PFSK-1 (cell line): ENCODE data around the gene TFRC.

Experiments
- FOXP2 ChIP-seq: optimal IDR thresholded peaks from 2 replicates; pipeline ENCODE3; 2011; ENCODE audit warnings: borderline replicate concordance, control low read depth, inconsistent platforms; ENCODE audit not compliant: insufficient read depth; ENCODE audit errors: extremely low read length, extremely low read depth
- POLR2AphosphoS5 ChIP-seq: IDR thresholded peaks from 2 replicates; pipeline ENCODE4 v1.6.1; 2012; ENCODE audit warnings: low read depth, mild to moderate bottlenecking, control low read depth, low read length, moderate library complexity
- REST ChIP-seq, 2 experiments: IDR thresholded peaks; 2 replicates each; pipeline versions ENCODE4 v1.6.1 to v1.8.0; 2011 to 2012; ENCODE audit warnings: low read depth in 2 of 2, low read length in 2 of 2, control low read depth in 1 of 2, inconsistent platforms in 1 of 2, mild to moderate bottlenecking in 1 of 2, moderate library complexity in 1 of 2; ENCODE audit not compliant: insufficient read depth in 1 of 2
- SIN3A ChIP-seq: IDR thresholded peaks from 2 replicates; pipeline ENCODE4 v1.6.1; 2012; ENCODE audit warnings: mild to moderate bottlenecking, low read length, moderate library complexity, borderline replicate concordance; ENCODE audit not compliant: insufficient read depth
- TAF1 ChIP-seq: IDR thresholded peaks from 2 replicates; pipeline ENCODE4 v1.6.1; 2012; ENCODE audit warnings: low read length, control low read depth, borderline replicate concordance; ENCODE audit not compliant: insufficient read depth

DNA sequence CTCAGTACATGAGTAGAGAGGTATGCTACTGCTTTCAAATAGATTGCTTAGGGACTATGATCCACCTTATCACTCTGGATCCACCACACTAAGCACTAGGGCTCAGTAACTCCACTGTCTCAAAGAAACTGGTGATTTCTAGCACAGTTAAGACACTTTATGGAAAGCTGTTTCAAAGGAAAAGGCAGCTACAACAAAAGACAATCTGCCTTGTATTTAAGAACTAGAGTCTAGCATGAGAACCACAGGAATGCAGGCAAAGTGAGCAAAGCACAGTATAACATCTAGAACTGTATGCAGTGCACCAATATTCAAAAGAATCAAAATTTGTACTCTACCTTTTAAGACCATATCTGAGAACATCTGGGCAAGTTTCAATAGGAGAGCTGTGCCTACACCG, 17.9 kb downstream of the TFRC start:
- no peak for TF ChIP-seq TAF1
- TF ChIP-seq SIN3A = no peak
- TF ChIP-seq POLR2AphosphoS5 = no peak
- no peak for TF ChIP-seq REST (IDR thresholded peaks at IDR 0.05; ENCODE audit: insufficient read depth in 1 of 2, low read depth in 2 of 2, low read length in 2 of 2)
- no peak for TF ChIP-seq FOXP2
